ENCODE data around the gene PRAMEF33.
"Not testable (repeated sequence)": the region's sequence is repeated elsewhere in the genome, so short reads cannot be mapped to it uniquely, and the experiment has no call there.

- TF ChIP-seq, protein P1, sequence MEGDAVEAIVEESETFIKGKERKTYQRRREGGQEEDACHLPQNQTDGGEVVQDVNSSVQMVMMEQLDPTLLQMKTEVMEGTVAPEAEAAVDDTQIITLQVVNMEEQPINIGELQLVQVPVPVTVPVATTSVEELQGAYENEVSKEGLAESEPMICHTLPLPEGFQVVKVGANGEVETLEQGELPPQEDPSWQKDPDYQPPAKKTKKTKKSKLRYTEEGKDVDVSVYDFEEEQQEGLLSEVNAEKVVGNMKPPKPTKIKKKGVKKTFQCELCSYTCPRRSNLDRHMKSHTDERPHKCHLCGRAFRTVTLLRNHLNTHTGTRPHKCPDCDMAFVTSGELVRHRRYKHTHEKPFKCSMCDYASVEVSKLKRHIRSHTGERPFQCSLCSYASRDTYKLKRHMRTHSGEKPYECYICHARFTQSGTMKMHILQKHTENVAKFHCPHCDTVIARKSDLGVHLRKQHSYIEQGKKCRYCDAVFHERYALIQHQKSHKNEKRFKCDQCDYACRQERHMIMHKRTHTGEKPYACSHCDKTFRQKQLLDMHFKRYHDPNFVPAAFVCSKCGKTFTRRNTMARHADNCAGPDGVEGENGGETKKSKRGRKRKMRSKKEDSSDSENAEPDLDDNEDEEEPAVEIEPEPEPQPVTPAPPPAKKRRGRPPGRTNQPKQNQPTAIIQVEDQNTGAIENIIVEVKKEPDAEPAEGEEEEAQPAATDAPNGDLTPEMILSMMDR (IDR thresholded peaks at IDR 0.05), result not testable (repeated sequence)
- TF ChIP-seq POLR2A (IDR thresholded peaks at IDR 0.05), result not testable (repeated sequence)
These were observed 6.0 kb upstream of the PRAMEF33 start for GRCh38 chr1:13297216-13297931.
